ENCODE measurements around the gene BCL2L11. TPM values are rescaled to one million over a fixed set of nuclear protein-coding genes. Genes with fewer than 3 reads are reported as not detected.

Gene BCL2L11
- total and polyA plus RNA-seq, 8 donors: 2.7 to 14.9 (median 8.8) TPM

- H3K9me3 ChIP-seq: no peaks in the 10 kb centered on the region
- H3K4me3 ChIP-seq: no peak overlapping the region
- WGBS, 2 donors: 86 to 87% methylated on average over 3 of the region's 3 CpGs
- H3K36me3 ChIP-seq: peaks cover 0 to 9% (median 0%) of the 10 kb centered on the region in 3 donors
- FAIRE-seq (no peak), ATAC-seq (no peak), DNase-seq (no peak)
- H3K4me1 ChIP-seq: no peaks in the 10 kb centered on the region
- intact Hi-C loops (cut with DNase I): no loop called here
- no peak for TF ChIP-seq CTCF (IDR thresholded peaks at IDR 0.05)
- no peak overlapping the region for H3K27ac ChIP-seq
- H3K27me3 ChIP-seq: no peaks in the 10 kb centered on the region
Measured at GRCh38 chr2:111148225-111148873, 27.6 kb downstream of the BCL2L11 start.

DNA sequence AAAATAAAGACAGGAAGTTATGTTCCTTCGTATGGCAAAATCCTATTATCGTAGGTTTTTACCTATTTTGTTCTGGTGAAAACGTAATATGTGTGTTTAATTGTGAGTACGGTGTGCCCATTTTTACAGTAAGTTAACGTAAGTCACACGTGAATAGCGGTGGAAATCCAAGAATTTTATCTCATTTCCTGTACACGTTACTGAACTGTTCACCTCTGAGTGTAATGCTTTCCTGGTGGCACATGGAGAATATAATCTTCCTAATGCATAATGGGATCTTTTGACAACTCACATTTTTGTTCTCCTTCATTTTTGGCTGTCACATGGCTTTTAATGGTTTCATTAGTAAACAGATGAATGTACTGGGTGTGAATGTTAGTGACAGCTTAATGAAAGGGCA is 28.2 kb downstream of the BCL2L11 start:
- no peak for DNase-seq
- intact Hi-C loops (cut with DNase I): no loop called here
- H3K36me3 ChIP-seq: peaks cover 0 to 9% (median 0%) of the 10 kb centered on the region in 3 donors
- WGBS, 2 donors: 83 to 85% methylated on average over 8 of the region's 8 CpGs
- ATAC-seq: peak in 1 of 4 donors; percentile 34
- no peak overlapping the region for H3K27ac ChIP-seq
- no peak overlapping the region for H3K4me3 ChIP-seq
- TF ChIP-seq CTCF (IDR thresholded peaks at IDR 0.05): no peak
- H3K27me3 ChIP-seq: no peaks in the 10 kb centered on the region
- no peaks in the 10 kb centered on the region for H3K9me3 ChIP-seq
- H3K4me1 ChIP-seq: no peaks in the 10 kb centered on the region
- no peak for FAIRE-seq

DNA sequence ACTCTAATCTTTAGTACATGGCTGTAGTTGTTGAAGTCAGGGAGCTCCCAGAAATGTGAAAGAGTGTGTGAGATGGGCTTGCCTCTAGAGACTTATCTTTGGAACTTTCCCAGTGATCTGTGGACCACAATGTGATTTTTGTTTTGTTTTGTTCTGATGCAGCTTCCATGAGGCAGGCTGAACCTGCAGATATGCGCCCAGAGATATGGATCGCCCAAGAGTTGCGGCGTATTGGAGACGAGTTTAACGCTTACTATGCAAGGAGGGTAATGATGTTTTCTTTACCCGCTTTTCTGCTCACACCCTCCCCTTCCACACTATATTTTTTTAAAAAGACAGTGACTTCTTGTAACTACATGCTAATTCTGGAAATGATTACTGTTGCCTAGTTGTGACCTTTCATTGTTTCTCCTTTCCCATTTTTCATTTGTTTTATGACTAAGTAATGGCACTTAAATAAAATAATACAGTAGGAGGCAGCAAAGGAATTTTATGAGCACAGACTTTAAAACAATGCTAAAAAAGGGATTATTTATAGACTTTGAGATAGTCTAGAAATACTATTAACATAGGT is 29.3 kb downstream of the BCL2L11 start:
- intact Hi-C loops (cut with DNase I): no loop called here
- Histone ChIP-seq H3K27me3 (no peaks in the 10 kb centered on the region), H3K36me3 (peaks cover 0 to 9% (median 0%) of the 10 kb centered on the region in 3 donors), H3K9me3 (no peaks in the 10 kb centered on the region), H3K27ac (no peak overlapping the region), H3K4me3 (no peak overlapping the region), H3K4me1 (no peaks in the 10 kb centered on the region)
- 91 to 93% methylated on average over 7 of the region's 7 CpGs for WGBS, 2 donors
- DNase-seq (no peak), ATAC-seq (no peak), FAIRE-seq (no peak)
- no peak for TF ChIP-seq CTCF (IDR thresholded peaks at IDR 0.05)

DNA sequence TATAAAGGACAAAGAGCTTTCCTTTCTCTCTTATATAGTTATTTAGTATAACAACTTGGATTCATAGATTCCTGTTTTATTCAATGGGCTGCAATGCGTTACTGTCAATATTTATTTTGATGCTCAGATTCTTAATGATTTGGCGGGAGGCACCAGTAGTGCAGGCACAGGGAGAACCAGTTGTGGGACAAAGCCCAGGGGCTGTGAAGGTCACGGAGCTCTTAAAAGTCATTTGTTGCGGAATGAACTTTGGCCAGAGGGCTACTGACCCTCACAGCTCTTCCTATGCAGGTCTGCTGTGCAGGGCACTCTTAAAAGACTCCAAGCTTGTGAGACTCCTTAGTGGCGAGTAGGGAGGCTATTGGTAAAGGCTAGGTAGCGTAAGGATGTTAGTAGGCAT is 34.0 kb downstream of the BCL2L11 start:
- Histone ChIP-seq H3K4me1 (peaks cover 0 to 6% (median 0%) of the 10 kb centered on the region in 3 donors), H3K4me3 (no peak overlapping the region), H3K9me3 (no peaks in the 10 kb centered on the region), H3K27ac (no peak overlapping the region), H3K27me3 (no peaks in the 10 kb centered on the region), H3K36me3 (peaks cover 0 to 9% (median 0%) of the 10 kb centered on the region in 3 donors)
- no peak for ATAC-seq
- DNase-seq: no peak
- TF ChIP-seq CTCF (IDR thresholded peaks at IDR 0.05): no peak
- intact Hi-C loops (cut with DNase I): no loop called here
- 94 to 97% methylated on average over 6 of the region's 6 CpGs for WGBS, 2 donors
- FAIRE-seq: no peak

GRCh38 chr2:111155610-111156009 is 34.9 kb downstream of the BCL2L11 start:
- H3K4me3 ChIP-seq: no peak overlapping the region
- H3K9me3 ChIP-seq: no peaks in the 10 kb centered on the region
- intact Hi-C loops (cut with DNase I): no loop called here
- 54 to 57% methylated on average over 1 of the region's 1 CpG for WGBS, 2 donors
- no peak overlapping the region for H3K27ac ChIP-seq
- DNase-seq (no peak), ATAC-seq (peak in 3 of 4 donors; percentile 43 to 58 (median 58)), FAIRE-seq (no peak)
- peaks cover 0 to 6% (median 0%) of the 10 kb centered on the region in 3 donors for H3K4me1 ChIP-seq
- H3K27me3 ChIP-seq: no peaks in the 10 kb centered on the region
- TF ChIP-seq CTCF (IDR thresholded peaks at IDR 0.05): no peak
- peaks cover 0 to 9% (median 0%) of the 10 kb centered on the region in 3 donors for H3K36me3 ChIP-seq

All from pancreas (tissue), 10 donors.